GM12864 (cell line): Measurements from ENCODE around the gene FILIP1L.

Experiments used
- DNase-seq: peaks from one replicate; pipeline ENCODE4 v3.0.0-alpha.2; 2011; ENCODE audit warnings: low read depth
- H3K4me3 ChIP-seq: 2 replicates; pipeline ENCODE4 v1.5.1; 2011; ENCODE audit warnings: mild to moderate bottlenecking, low read depth, low read length, control low read depth
- CTCF ChIP-seq: IDR thresholded peaks from 2 replicates; pipeline ENCODE4 v1.5.1; 2011; ENCODE audit warnings: low read depth, mild to moderate bottlenecking, moderate library complexity, low read length, control low read depth, inconsistent platforms; ENCODE audit errors: missing control alignments

The FILIP1L gene

GRCh38 chr3:99907959-99908544 lies 206.2 kb downstream of the FILIP1L start:
- H3K4me3 ChIP-seq, result no peak overlapping the region
- no peak for DNase-seq
- no peak for TF ChIP-seq CTCF

DNA sequence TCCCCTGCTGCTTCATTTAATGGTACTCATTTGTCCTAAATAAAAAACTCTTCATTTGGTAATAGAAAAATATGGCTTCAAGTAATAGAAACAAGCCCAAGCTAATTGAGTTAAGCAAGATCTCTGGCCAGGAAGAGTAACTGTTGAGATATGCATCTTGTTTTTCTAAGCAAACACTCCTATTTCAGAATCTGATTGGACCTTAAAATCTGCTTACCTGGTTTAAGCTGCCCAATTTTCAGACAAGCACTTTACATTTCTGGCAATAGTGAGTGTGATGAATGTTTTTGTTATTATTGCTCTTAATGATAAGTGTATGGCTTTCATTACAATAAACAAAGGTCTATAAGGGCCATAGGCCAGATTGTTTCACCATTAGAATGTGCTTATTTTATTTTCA lies 210.4 kb downstream of the FILIP1L start:
- no peak overlapping the region for H3K4me3 ChIP-seq
- DNase-seq, result no peak
- TF ChIP-seq CTCF, result no peak

- TF ChIP-seq CTCF, result no peak
- DNase-seq, result no peak
- no peak overlapping the region for H3K4me3 ChIP-seq
Measured at GRCh38 chr3:99902091-99902490, 212.2 kb downstream of the FILIP1L start.

DNA sequence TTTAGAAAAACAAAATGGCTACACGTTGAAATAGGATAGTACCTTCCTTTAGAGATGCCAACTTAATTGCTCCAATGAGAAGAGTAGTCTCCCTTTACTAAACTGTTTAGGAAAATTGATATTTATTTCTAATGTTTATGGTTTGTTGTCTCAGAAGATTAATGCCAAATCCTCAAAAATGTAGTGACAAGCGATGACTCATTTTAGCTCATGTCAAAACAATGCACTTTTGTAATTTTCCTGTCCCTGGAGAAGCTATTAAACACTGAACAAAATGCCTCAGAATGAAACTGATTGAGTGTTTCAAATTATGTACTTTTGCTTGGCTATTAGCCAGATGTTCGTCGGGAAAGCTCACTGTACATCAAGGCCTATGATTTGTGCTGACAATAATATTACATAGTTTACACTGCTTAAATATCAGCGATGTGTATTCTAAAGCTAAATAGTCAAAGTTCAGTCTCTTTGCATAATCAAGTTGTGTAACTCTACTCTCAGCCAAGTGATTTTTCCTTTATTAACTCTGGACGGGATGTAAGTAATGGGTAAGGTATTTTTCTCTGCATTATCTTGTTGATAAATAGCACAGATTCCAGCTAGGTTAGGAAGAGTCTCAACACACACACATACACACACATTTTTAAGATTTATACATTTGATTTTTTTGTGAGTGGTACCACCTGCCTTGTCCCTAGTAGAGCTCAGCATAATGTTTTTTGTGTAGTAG lies 212.9 kb downstream of the FILIP1L start:
- no peak for DNase-seq
- no peak for TF ChIP-seq CTCF
- H3K4me3 ChIP-seq, result no peak overlapping the region

DNA sequence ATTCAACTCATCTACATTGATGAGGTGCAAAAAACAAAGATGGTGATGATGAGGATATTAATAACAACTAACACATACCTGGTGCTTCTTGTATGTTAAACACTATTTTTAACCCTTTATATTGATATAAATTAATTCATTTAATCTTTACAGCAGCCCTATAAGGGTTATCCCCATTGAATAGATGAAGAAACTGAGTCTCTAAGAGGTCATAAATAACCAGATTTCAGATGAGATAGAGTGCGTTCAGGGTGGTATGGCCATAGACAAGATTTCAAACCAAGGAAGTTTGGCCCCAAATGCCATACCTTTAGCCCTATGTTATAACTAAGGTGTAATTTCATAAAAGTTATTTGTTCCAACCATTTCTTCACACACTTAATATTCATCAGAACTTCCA lies 214.1 kb downstream of the FILIP1L start:
- no peak for DNase-seq
- TF ChIP-seq CTCF, result no peak
- no peak overlapping the region for H3K4me3 ChIP-seq

DNA sequence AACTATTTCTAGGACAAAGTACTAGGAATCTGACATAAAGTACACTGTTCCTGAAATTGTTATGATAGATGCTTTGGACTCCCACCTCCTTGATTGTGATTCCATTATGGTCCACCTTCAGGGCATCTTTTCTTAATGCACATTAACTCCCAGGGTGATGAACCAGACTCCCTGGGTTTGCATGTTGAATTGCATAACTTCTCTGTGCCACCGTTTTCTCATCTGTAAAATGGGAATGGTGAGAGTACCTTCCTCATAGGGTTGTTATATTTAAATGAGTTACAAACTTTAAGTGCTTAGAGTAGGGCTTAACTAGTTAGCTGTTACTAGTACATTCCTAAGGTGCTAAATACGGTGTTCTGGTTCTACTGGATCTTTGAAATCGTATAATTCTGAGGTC lies 214.7 kb downstream of the FILIP1L start:
- no peak for DNase-seq
- H3K4me3 ChIP-seq, result no peak overlapping the region
- TF ChIP-seq CTCF, result no peak

DNA sequence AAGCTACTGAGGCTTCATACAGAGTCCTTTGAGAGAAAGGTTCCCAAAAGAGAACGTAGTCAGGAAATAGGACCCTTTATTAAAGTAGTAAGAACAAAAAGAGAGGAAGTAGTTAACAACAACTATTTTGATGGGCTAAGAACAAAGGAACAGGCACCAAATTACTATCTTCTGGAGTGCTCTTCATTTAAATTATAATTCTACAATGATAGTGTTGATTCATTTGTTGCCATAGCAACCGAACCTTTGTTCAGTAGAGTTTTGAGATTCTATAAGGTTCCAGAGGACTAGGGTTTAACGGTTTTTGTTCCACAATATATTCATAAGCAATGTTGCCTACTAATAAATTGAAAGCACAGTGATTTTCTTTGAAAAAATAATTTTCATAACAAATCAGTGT lies 217.8 kb downstream of the FILIP1L start:
- no peak overlapping the region for H3K4me3 ChIP-seq
- no peak for DNase-seq
- TF ChIP-seq CTCF, result no peak
